NB4 (cell line): Measurements from ENCODE around the gene CPHXL2.

Experiments used
- MYC ChIP-seq: IDR thresholded peaks from 2 replicates; pipeline ENCODE4 v1.6.1; 2011; ENCODE audit warnings: low read depth, low read length
- POLR2A ChIP-seq: IDR thresholded peaks from 2 replicates; pipeline ENCODE4 v1.6.1; 2011; ENCODE audit warnings: mild to moderate bottlenecking; ENCODE audit not compliant: insufficient read length; ENCODE audit errors: extremely low read depth
- TF ChIP-seq, protein P1 (sequence below): IDR thresholded peaks from one replicate; pipeline ENCODE4 v1.5.1; 2012; ENCODE audit warnings: low read depth, low read length
- TF ChIP-seq, protein P2 (sequence below): IDR thresholded peaks from 2 replicates; pipeline ENCODE4 v1.6.1; 2011; ENCODE audit warnings: low read depth, low read length

DNA sequence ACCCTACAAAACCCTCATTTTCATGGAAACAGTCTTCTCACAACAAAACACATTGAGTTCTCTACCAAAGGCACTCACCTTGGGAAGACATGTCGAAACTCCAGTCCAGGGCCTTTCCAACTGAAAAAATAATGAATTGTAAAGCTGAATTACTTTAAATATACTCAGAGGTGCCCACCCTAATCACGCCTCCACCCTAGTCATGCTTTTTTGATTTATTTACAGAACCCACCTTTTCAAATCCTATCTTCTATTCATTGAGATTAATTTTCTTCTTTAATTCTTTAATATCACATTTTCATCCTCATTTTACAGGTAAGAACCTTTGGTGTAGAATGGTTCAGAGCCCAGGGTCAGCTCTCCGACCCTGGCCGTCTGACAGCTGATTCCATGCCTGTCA, at the start of gene CPHXL2:
- TF ChIP-seq, protein P1, sequence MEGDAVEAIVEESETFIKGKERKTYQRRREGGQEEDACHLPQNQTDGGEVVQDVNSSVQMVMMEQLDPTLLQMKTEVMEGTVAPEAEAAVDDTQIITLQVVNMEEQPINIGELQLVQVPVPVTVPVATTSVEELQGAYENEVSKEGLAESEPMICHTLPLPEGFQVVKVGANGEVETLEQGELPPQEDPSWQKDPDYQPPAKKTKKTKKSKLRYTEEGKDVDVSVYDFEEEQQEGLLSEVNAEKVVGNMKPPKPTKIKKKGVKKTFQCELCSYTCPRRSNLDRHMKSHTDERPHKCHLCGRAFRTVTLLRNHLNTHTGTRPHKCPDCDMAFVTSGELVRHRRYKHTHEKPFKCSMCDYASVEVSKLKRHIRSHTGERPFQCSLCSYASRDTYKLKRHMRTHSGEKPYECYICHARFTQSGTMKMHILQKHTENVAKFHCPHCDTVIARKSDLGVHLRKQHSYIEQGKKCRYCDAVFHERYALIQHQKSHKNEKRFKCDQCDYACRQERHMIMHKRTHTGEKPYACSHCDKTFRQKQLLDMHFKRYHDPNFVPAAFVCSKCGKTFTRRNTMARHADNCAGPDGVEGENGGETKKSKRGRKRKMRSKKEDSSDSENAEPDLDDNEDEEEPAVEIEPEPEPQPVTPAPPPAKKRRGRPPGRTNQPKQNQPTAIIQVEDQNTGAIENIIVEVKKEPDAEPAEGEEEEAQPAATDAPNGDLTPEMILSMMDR: no peak
- TF ChIP-seq POLR2A (no peak), MYC (no peak)
- TF ChIP-seq, protein P2, sequence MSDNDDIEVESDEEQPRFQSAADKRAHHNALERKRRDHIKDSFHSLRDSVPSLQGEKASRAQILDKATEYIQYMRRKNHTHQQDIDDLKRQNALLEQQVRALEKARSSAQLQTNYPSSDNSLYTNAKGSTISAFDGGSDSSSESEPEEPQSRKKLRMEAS: no peak
